ENCODE results near the gene GOLM1.
"Not testable (repeated sequence)": the region's sequence is repeated elsewhere in the genome, so short reads cannot be mapped to it uniquely, and the experiment has no call there.

GOLM1 gene

DNA sequence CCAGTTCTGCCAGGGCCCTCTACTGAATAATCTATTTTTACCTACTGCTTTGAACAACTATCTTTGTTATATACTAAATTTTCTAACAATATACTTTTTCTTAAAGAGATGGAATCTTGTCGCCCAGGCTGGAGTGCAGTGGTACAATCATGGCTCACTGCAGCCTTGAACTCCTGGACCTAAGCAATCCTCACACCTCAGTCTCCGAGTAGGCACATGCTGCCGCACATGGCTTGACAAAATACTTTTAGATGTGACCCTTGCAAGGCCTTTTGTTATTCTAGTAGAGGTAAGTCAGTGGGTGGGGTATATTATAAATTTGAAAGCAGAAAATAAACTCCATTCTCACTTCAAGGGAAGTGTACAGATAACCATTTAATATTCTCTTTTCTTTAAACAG, 7.9 kb downstream of the GOLM1 start:
- no peak for DNase-seq (ENCODE audit: extremely low read depth in 1 of 2, low read depth in 1 of 2)

DNA sequence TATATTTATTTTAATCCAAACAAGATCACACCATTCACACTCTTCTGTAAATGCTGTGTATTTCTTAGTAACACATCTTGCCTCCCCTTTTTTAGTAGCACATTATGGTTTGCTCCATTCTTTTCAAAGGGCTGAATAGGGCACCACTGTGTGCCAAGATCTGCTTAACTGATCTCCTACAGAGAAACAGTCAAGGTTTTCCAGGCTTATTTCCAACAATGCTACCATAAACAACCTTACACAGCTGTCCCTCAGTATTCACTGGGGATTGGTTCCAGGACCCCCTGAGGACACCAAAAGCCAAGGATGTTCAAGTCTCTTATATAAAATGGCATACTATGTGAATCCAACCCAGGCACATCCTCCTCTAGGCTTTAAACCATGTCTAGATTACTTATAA, 16.5 kb downstream of the GOLM1 start:
- DNase-seq (ENCODE audit: extremely low read depth in 1 of 2, low read depth in 1 of 2): no peak

DNA sequence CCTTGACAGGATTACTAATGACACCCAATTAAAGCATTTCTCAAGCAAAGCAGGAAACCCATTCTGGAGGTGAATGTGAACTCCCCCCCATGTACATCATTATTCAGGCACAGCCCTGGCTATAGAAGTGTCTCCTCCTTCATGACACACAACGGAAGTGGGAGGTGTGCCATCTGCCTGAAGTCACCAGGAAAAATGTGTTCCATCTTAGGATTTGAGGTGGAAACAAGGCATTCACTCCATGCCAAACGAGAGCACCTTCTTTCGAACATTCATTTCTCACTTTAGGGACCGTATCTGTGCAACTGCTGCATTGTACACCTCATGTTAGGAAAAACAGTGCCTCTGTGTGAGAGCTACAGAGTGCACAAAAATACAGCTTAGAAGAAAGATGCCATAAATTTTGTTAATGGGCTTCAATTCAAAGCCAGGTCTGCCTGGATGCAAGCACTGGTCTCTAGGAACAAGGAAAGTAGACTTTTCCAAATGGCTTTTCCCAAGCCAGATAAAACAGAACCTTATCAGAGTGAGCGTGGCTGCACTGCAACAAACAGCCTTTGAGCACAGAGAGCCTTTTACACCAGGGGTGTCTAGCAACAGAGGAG, 19.4 kb downstream of the GOLM1 start:
- DNase-seq (ENCODE audit: extremely low read depth in 1 of 2, low read depth in 1 of 2): no peak

DNA sequence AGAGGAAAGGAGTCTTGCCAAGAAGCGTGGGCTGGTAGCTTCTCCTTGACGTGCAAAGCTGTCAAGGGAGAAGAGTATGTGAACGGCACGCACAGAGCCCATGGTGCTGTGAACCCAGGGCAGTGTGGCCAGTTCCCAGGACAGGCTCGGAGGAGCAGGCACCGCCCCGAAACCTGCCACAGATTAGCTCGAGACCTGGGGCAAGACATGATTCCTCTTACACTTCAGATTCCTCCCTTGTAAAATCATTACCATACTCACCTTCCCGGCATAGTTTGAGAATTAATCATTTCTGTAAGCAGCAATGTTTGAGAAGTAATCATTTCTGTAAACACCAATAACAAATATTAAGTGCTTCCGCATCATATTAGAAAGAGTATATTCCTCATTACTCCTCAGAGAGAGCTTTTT, 19.9 kb downstream of the GOLM1 start:
- no peak for DNase-seq (ENCODE audit: extremely low read depth in 1 of 2, low read depth in 1 of 2)

DNA sequence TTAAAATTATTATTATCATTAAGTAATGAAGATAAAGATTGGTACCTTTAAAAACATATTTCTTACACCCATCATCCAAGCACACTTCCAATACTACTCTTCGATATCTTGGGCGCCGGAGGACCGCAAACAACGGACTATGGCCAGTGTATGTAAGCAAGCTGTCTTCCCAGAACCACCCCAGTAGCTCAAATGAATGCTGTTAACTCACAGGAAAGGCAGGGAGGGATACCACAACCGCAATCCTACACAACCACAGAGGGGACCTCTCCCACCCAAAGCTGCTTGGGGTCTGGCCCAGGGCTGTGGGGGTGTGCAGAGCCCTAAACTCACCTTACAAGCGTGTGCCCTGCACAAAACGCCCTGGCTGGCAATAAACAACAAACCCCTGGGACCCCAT, 20.6 kb downstream of the GOLM1 start:
- DNase-seq (ENCODE audit: extremely low read depth in 1 of 2, low read depth in 1 of 2): no peak

DNA sequence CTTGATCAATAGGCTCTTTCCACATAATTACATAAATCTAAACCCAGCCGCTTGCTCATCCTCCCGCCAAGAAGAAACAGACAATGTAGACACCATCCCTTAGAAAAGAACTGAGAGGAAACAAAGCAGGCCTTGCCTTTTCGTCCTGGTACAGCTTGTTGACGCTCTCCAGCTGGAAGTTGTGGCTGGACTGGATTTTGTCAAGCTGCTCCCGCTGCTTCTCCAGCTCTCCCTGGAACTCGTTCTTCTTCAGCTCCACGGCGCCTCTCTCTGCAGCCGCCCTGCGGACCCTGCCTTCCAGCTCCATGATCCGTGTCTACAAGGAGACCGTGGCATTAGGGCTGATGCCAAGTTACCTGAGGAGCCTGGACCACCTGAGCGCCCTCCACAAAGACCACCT, 22.1 kb downstream of the GOLM1 start:
- DNase-seq (ENCODE audit: extremely low read depth in 1 of 2, low read depth in 1 of 2): no peak

DNA sequence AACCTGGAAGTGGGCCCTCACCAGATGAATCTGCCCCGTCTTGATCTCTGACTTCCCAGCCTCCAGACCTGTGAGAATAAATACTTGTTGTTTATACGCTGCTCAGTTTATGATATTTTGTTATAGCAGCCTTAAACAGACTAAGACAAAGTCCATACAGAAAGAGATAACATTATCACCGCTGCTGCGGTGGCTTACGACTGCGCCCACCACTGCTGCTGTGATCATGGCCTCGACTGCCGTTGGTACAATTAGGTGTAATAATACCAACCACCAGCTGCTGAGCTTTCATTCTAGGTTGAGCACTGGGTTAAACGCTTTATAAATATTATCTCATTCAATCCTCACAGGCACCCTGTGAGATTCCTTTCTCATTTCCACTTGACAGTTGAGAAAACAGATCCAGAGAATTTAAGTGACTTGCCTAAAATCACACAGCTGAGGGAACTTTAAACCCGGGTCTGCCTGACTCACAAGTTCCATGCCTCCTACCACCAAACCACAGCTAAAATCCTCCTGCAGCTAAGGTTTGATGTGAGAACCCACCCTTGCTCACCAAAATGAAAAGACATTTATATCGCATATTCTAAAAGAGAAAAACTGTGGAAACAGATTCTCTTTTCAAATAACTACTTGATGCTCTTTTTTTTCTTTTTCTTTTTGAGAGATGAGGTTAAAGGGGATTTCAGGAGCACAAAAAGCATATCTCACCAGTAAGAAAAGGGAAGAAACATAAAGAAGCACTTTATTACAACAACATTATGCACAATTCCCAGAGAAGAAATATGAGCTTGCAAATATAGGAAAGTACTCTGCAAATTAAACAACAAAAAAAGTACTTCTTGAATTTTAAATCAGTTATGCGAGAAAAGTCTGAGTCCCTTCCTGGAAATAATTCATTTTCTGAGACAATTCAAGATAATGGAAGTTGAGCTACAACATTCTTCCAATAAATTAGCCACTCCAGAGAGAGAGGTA, 23.9 kb downstream of the GOLM1 start:
- no peak for DNase-seq (ENCODE audit: extremely low read depth in 1 of 2, low read depth in 1 of 2)

DNA sequence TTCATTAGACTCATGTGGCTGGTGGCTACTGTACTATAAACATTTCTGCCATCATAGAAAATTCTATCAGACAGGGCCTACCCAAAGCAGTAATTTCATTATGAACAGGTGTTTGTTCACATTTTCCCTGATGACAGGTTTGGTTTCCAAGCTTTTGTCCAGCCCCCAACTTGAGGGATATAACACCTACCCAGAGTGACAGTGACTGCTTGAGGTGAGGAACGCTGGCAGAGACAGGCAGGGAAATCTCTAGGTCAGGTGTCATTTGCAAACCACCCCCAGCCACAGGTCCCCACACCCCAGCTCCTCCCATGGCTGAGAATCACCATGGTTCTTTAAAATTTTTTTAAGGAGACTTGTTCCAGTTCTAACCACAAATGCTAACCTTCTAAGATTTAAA, 25.5 kb downstream of the GOLM1 start:
- DNase-seq (ENCODE audit: extremely low read depth in 1 of 2, low read depth in 1 of 2): no peak

DNA sequence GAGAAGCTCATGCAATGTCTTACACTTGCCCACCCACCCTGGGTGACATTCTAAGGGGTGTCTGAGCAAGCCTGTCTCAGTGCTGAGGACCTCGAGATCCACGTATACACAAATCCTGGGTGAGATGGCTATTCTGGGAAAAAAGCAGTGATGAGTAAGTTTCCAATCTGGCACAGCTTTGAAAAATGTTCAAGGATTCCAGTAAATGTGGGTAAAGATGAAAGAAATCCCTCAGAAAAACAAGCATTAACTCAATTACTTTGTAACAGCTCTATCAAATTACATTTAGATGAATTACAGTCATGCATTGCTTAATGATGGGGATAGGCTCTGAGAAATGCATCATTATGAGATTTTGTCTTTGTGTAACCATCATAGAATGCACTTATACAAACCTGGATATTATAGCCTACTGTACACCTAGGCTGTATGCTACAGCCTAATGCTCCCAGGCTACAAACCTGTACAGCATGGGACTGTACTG, 26.9 kb downstream of the GOLM1 start:
- DNase-seq (ENCODE audit: extremely low read depth in 1 of 2, low read depth in 1 of 2): no peak

DNA sequence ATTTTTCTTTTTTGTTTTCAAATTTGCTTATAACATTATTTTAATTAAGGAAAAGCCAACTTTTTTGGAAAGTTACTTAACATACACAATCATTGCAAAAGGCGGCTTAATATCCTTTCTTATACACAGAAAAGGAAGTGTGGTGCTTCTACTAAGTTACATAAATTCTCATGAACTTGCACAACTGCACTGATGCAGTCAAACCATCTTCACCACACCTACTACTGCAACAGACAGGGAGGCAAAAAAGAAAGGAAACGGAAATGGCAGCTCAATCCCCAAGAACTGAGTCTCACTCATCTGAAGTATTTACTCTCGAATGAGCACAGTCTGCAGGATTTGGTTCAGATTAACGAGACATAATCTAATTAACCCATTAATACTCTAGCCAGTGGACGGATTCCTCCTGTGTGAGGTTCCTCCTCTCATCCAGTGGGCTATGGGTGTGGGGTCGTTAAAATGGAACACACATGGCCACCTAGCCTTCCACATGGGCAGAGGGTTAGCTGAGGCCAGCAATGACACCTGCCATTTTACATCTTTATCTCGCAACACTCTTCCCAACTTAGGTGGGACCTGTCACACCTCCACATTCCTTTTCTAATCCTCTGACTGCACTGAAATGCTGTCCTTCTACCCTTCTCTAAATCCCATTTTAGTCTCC, 30.0 kb downstream of the GOLM1 start:
- no peak for DNase-seq (ENCODE audit: extremely low read depth in 1 of 2, low read depth in 1 of 2)

DNA sequence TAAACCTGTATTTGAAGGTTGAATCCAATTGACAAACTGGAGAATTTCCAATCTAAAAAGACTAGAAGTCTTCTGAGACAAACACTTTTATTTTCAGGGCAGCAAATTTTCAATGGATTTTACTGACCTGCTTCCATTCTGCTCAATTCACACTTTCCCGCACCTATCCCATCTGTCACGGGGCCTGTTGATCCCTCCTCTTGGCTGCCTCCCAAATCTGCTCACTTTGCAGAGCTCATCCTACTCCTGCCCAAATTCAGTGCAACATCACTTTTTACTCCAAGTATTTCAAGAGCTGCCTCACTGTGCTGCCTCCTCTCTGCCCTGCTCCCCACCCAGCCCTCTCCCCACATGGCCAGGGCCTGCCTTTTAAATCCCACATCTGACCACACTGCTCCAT, 35.1 kb downstream of the GOLM1 start:
- no peak for DNase-seq (ENCODE audit: extremely low read depth in 1 of 2, low read depth in 1 of 2)

DNA sequence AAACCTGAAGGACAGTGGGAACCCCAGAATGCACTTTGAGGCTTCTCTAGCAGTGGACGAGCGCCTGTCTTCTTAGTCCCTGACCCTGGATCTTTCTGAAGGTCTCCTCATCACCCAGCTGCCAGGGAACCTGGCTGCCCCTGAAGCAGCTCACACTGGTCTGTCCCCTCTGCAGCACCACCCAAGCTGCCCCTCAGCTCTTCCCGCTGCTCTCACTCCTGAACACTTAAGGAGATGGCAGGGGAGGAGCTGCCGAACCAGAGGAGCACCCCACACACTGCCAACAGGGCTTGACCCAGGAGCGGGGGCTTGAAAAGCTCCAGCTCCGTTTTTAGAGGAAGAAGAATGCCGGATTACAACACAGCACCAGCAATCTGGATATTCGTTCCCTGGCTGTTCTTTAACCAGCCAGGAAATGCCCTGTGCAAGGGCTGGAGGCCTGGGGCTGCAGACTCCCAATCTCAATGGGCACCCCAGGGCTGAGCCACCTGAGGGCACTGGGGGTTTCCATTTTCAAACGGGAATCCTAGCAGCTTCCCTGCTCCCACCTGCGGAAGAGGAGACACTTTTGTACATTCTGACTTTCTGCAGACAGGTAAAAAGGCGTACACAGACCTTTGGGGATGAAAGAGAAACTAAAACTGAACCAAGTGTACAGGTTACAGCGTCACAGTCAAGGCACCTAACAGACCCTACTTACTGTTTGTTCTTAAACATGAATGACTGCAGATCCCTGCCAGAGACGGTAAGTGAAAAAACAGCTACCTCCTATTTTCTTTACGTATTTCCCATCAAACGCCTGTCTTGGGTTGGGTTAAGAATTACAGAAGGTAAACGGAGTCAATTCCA, 36.3 kb downstream of the GOLM1 start:
- DNase-seq (ENCODE audit: extremely low read depth in 1 of 2, low read depth in 1 of 2): no peak

DNA sequence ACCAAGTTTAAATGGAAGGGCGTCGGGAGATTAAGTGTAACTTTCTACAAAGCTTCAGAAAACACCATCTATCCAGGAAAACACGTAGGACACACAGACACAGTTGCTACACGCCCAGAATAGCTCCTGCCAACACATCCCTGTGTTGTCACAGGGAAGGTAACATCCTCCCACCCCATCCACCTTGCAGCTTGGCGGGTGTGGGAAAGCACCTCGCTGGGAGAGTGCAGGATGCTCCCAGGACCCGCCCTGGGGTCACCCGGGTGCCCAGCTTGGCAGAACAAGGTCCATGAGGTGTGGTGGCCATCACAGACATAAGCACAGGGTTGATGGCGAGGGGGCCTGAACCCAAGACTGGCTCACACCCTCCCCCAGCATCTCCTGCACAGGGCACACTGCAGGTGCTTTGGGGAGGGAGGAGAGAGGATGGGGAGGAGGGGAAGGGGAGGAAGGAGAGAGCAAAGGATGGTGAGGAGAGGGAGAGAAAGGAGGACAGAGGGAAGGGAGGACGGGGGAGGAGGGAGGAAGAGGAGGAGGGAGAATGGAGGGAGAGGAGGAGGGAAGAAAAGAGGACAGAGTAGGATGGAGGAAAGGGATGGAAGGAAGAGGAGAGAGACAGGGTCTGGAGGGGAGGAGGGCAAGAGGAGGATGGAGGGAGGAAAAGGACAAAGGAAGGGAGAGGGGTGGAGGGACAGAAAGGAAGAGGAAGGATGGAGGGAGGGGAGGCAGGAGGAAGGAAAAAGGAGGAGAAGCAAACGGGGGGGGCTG, 37.2 kb downstream of the GOLM1 start:
- no peak for DNase-seq (ENCODE audit: extremely low read depth in 1 of 2, low read depth in 1 of 2)

DNA sequence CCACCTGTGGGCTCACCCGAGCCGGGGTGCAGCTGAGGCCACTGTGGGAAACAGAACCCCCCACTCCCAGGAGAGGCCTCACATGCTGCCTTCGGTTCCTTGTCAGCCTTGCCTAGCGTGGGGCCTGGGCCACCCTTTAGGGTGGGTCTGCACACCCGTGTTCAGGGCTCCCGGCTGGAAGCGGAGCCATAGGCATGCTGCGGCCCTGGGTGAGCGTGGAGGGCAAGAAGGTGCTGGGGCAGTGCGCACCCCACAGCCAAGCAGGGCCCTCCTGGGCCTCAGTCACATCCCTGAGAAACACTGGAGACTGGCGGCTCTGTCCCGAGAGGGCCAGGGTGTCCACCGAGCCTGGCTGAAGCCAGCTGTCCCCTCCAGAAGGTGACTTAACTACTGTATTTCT, 41.9 kb downstream of the GOLM1 start:
- no peak for DNase-seq (ENCODE audit: extremely low read depth in 1 of 2, low read depth in 1 of 2)

DNA sequence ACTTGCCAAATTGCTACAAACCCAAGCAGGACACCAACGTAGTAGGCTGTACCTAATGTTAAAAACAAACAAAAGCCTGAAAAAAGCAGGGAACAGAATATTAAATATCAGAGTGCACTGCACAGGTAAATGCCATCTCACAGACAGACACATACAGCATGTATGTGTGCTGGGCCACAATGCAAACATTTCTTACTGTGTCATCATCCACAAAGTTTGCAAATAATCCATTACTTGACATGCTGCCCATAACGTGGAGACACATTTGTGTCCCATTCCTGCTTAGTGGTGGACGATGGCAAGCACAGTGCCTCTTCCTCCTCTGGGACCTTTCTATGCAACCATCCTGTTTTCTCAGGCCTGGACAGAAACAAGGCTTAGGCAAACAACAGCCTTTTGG, 44.7 kb downstream of the GOLM1 start:
- DNase-seq (ENCODE audit: extremely low read depth in 1 of 2, low read depth in 1 of 2): no peak

DNA sequence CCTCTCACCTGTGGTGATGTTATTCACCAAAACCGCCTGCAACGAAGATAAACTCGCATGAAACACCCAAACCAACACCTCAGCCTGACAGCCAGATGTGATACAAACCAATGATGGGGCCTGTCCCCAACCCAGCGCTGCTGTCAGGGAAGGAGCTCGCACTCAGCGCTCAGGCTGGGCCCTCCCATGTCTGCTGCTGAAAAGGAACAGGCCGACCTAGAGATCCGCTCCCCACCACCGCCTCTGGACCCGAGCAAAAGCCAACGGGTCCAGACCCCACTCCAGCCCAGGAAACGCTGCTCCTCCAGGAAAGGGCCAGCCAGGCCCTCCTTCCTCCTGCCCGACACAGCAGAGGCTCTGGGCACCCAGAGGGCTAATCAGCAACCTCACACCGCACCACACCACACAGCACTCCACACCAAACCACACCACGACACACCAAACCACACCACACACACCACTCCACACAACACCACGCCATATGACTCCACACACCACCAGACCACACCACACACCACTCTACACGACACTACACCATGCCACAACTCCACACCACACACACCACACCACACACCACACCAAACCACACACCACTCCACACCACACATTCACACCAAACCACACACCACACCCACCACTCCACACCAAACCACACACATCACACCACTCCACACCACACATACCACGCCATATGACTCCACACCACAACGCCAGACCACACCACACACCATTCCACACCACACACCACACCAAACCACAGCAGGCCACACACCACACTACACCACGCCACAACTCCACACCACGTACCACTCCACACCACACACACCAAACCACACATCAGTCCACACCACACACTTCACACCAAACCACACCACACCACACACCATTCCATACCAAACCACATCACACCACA, 46.5 kb downstream of the GOLM1 start:
- no peak for DNase-seq (ENCODE audit: extremely low read depth in 1 of 2, low read depth in 1 of 2)

DNA sequence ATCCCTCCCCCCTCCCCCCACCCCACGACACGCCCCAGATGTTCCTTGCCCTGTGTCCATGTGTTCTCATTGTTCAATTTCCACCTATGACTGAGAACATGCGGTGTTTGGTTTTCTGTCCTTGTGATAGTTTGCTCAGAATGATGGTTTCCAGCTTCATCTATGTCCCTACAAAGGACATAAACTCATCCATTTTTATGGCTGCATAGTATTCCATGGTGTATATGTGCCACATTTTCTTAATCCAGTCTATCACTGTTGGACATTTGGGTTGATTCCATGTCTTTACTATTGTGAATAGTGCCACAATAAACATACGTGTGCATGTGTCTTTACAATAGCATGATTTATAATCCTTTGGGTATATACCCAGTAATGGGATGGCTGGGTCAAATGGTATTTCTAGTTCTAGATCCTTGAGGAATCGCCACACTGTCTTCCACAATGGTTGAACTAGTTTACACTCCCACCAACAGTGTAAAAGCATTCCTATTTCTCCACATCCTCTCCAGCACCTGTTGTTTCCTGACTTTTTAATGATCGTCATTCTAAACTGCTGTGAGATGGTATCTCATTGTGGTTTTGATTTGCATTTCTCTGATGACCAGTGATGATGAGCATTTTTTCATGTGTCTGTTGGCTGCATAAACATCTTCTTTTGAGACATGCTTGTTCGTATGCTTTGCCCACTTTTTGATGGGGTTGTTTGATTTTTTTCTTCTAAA, 51.2 kb downstream of the GOLM1 start:
- not testable (repeated sequence) for DNase-seq (ENCODE audit: extremely low read depth in 1 of 2, low read depth in 1 of 2)

DNA sequence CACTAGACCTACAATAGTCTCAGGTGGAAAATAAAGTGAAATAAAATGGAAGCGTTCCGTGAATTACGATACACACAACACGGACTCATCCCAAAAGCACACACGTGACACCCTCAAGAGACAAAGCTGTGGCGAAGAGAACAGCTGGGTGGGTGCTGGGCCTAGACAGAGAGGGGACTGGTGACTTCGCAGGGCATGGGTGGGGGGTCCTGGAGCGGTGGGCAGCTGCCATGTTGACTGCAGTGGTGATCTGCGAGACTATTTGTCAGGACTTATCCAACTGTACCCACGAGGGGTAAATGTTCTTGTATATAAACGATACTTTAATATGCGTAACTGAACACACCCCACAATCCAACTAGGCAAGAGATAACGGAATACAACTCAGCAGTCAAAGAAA, 52.0 kb downstream of the GOLM1 start:
- DNase-seq (ENCODE audit: extremely low read depth in 1 of 2, low read depth in 1 of 2): no peak
